H9 (cell line): ENCODE results near the gene TUBB2A. TPM values are rescaled to one million over a fixed set of nuclear protein-coding genes. Genes with fewer than 3 reads are reported as not detected.

Experiments
- DNase-seq: peaks from one replicate; pipeline ENCODE4 v3.0.0-alpha.2; 2017
- H2AFZ ChIP-seq: one replicate; pipeline ENCODE4 v1.6.1; 2013; ENCODE audit warnings: mild to moderate bottlenecking, low read length, control low read depth, moderate library complexity
- H2AK5ac ChIP-seq: 2 replicates; pipeline ENCODE4 v1.6.1; 2013; ENCODE audit warnings: low read length, control low read depth, mixed read lengths; ENCODE audit not compliant: insufficient read length
- H2BK120ac ChIP-seq: one replicate; pipeline ENCODE4 v1.6.1; 2013; ENCODE audit warnings: low read depth, mild to moderate bottlenecking, low read length, control low read depth, inconsistent platforms; ENCODE audit not compliant: poor library complexity, severe bottlenecking
- H2BK12ac ChIP-seq: 2 replicates; pipeline ENCODE4 v1.6.1; 2013; ENCODE audit warnings: low read length, control low read depth, mixed read lengths, low read depth; ENCODE audit not compliant: insufficient read length
- H2BK15ac ChIP-seq: 2 replicates; pipeline ENCODE4 v1.6.1; 2013; ENCODE audit warnings: low read depth, low read length, control low read depth
- H2BK20ac ChIP-seq: one replicate; pipeline ENCODE4 v1.6.1; 2013; ENCODE audit warnings: low read depth, mild to moderate bottlenecking, low read length, control low read depth, inconsistent platforms; ENCODE audit not compliant: poor library complexity, severe bottlenecking
- H2BK5ac ChIP-seq: 2 replicates; pipeline ENCODE4 v1.6.1; 2013; ENCODE audit warnings: low read length, control low read depth, mixed read lengths; ENCODE audit not compliant: insufficient read length
- H3K14ac ChIP-seq: 2 replicates; pipeline ENCODE4 v1.6.1; 2013; ENCODE audit warnings: low read length, control low read depth; ENCODE audit not compliant: insufficient read depth
- H3K18ac ChIP-seq: 2 replicates; pipeline ENCODE4 v1.6.1; 2013; ENCODE audit warnings: low read depth, mild to moderate bottlenecking, mixed read lengths, low read length, control low read depth; ENCODE audit not compliant: insufficient read length
- H3K23ac ChIP-seq: 2 replicates; pipeline ENCODE4 v1.6.1; 2013; ENCODE audit warnings: low read length, control low read depth, mixed read lengths, low read depth; ENCODE audit not compliant: insufficient read length
- H3K23me2 ChIP-seq: 2 replicates; pipeline ENCODE4 v1.6.1; 2013; ENCODE audit warnings: low read depth, mild to moderate bottlenecking, mixed read lengths, low read length, control low read depth; ENCODE audit not compliant: insufficient read length, poor library complexity, severe bottlenecking
- H3K27ac ChIP-seq: 2 replicates; pipeline ENCODE4 v1.5.1; 2013; ENCODE audit warnings: low read length, control low read depth, mixed read lengths, low read depth; ENCODE audit not compliant: insufficient read length
- H3K27me3 ChIP-seq: 2 replicates; pipeline ENCODE4 v1.6.1; 2013; ENCODE audit warnings: low read length, control low read depth, inconsistent platforms; ENCODE audit not compliant: insufficient read depth
- H3K4ac ChIP-seq: 2 replicates; pipeline ENCODE4 v1.6.1; 2013; ENCODE audit warnings: low read depth, mild to moderate bottlenecking, control low read depth, inconsistent platforms, low read length, moderate library complexity
- H3K4me1 ChIP-seq: 2 replicates; pipeline ENCODE4 v1.6.1; 2013; ENCODE audit warnings: low read length, control low read depth, inconsistent platforms; ENCODE audit not compliant: insufficient read depth
- H3K4me2 ChIP-seq: 2 replicates; pipeline ENCODE4 v1.6.1; 2013; ENCODE audit warnings: low read length, control low read depth, mixed read lengths; ENCODE audit not compliant: insufficient read length, insufficient read depth
- H3K56ac ChIP-seq: 2 replicates; pipeline ENCODE4 v1.6.1; 2013; ENCODE audit warnings: low read depth, mild to moderate bottlenecking, mixed read lengths, low read length, control low read depth; ENCODE audit not compliant: insufficient read length
- H3K79me1 ChIP-seq: 2 replicates; pipeline ENCODE4 v1.6.1; 2013; ENCODE audit warnings: low read depth, mild to moderate bottlenecking, moderate library complexity, low read length, control low read depth, inconsistent platforms; ENCODE audit not compliant: insufficient read depth, poor library complexity, severe bottlenecking
- H3K79me2 ChIP-seq: 2 replicates; pipeline ENCODE4 v1.6.1; 2013; ENCODE audit warnings: low read length, control low read depth, inconsistent platforms; ENCODE audit not compliant: insufficient read depth
- H3K9ac ChIP-seq: 2 replicates; pipeline ENCODE4 v1.6.1; 2013; ENCODE audit warnings: low read length, control low read depth, mixed read lengths; ENCODE audit not compliant: insufficient read length; ENCODE audit errors: extremely low read depth
- H3K9me3 ChIP-seq: one replicate; pipeline ENCODE4 v1.6.1; 2013; ENCODE audit warnings: low read depth, low read length, inconsistent platforms; ENCODE audit not compliant: control insufficient read depth
- H3T11ph ChIP-seq: one replicate; pipeline ENCODE4 v1.6.1; 2013; ENCODE audit warnings: mild to moderate bottlenecking, low read length, control low read depth, inconsistent platforms
- H4K20me1 ChIP-seq: one replicate; pipeline ENCODE4 v1.6.1; 2013; ENCODE audit not compliant: control insufficient read depth, insufficient read length, insufficient read depth
- H4K5ac ChIP-seq: 2 replicates; pipeline ENCODE4 v1.6.1; 2013; ENCODE audit warnings: low read depth, mild to moderate bottlenecking, mixed read lengths, low read length, control low read depth; ENCODE audit not compliant: insufficient read length
- H4K8ac ChIP-seq: replicated peaks from 2 replicates; pipeline ENCODE4 v1.6.1; 2013; ENCODE audit warnings: low read length, control low read depth, mixed read lengths, low read depth; ENCODE audit not compliant: insufficient read length
- H4K91ac ChIP-seq: 2 replicates; pipeline ENCODE4 v1.6.1; 2013; ENCODE audit warnings: low read depth, mild to moderate bottlenecking, moderate library complexity, mixed read lengths, low read length, control low read depth; ENCODE audit not compliant: insufficient read length
- H3K27ac Mint-ChIP-seq, 3 experiments: 2 replicates in 2 of 3; 3 replicates in 1 of 3; pipeline ENCODE4 v1.8.0; 2020 to 2021; ENCODE audit warnings: mixed read lengths in 3 of 3, mild to moderate bottlenecking in 1 of 3, moderate library complexity in 1 of 3
- H3K27me3 Mint-ChIP-seq: 2 replicates; pipeline ENCODE4 v1.8.0; 2021; ENCODE audit warnings: low read depth, mild to moderate bottlenecking, moderate library complexity, mixed read lengths
- H3K36me3 Mint-ChIP-seq, 3 experiments: 2 replicates in 2 of 3; 3 replicates in 1 of 3; pipeline ENCODE4 v1.8.0; 2020 to 2021; ENCODE audit warnings: low read depth in 3 of 3, mixed read lengths in 3 of 3; ENCODE audit not compliant: insufficient read depth in 1 of 3
- H3K4me1 Mint-ChIP-seq, 2 experiments: 2 replicates each; pipeline ENCODE4 v1.8.0; 2020; ENCODE audit warnings: mixed read lengths in 2 of 2
- H3K4me3 Mint-ChIP-seq, 2 experiments: 2 replicates in 1 of 2; 3 replicates in 1 of 2; pipeline ENCODE4 v1.8.0; 2020 to 2021; ENCODE audit warnings: mild to moderate bottlenecking in 2 of 2, mixed read lengths in 2 of 2, moderate library complexity in 1 of 2
- H3K9me3 Mint-ChIP-seq, 2 experiments: 2 replicates in 1 of 2; 3 replicates in 1 of 2; pipeline ENCODE4 v1.8.0; 2020; ENCODE audit warnings: mild to moderate bottlenecking in 2 of 2, mixed read lengths in 2 of 2, moderate library complexity in 1 of 2
- WGBS: extraction: QIAGEN DNeasy Blood & Tissue Kit; methylation state at CpG from one replicate; pipeline ENCODE4 v1.1.7; 2013; ENCODE audit warnings: missing lambda C conversion rate, low lambda C conversion rate, mixed read lengths; ENCODE audit not compliant: insufficient read length; ENCODE audit errors: extremely low coverage; 5-methylcytosine and 5-hydroxymethylcytosine counted together
- total RNA-seq: library from RNA; stranded (reverse); gene quantifications from 2 replicates; pipeline ENCODE4 v1.2.1, GENCODE V29; 2021
- TF ChIP-seq, protein P1 (sequence below): fragments of 200-600 bp; sonication (generic); conservative IDR thresholded peaks from 3 replicates; pipeline ENCODE4 v1.8.0; 2021; ENCODE audit warnings: antibody characterized with exemption, mild to moderate bottlenecking

The TUBB2A gene
- total RNA-seq, 1 experiment from 2014 or later: 258 TPM

DNA sequence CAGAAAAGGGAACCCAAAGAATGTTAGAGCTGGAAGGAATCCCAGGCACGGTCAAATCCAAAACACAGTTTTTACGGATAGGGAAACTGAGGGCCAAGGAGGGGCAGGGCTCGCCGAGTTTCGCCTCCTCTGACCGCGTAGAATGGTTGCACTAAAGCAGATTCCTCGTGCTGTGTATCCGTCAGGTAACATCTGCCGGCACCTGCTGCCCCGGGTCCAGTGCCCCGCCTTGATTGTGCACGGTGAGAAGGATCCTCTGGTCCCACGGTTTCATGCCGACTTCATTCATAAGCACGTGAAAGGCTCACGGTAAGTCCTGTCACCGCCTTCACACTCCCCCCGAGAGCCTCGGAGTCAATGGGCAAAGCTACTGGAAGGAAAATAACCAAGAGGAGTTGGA lies 17.1 kb downstream of the TUBB2A start:
- no peak overlapping the region for H3K9ac ChIP-seq
- DNase-seq: no peak
- H2AK5ac ChIP-seq: no peak overlapping the region
- H3K18ac ChIP-seq: no peak overlapping the region
- H2BK12ac ChIP-seq: no peak overlapping the region
- H4K91ac ChIP-seq: no peak overlapping the region
- H3K4me2 ChIP-seq: no peak overlapping the region
- no peaks in the 10 kb centered on the region for H3K27me3 Mint-ChIP-seq
- H2BK20ac ChIP-seq: no peak overlapping the region
- H3K56ac ChIP-seq: no peak overlapping the region
- no peak overlapping the region for H2AFZ ChIP-seq
- no peak overlapping the region for H2BK15ac ChIP-seq
- WGBS: no CpG with 5 or more reads among the region's 20 CpGs
- no peaks in the 10 kb centered on the region for H4K20me1 ChIP-seq
- no peak overlapping the region for H3T11ph ChIP-seq
- H3K4me3 Mint-ChIP-seq: no peak overlapping the region
- no peak overlapping the region for H3K14ac ChIP-seq
- peaks cover 43 to 76% (median 72%) of the 10 kb centered on the region in 3 experiments for H3K36me3 Mint-ChIP-seq
- H3K9me3 ChIP-seq: no peaks in the 10 kb centered on the region
- no peak overlapping the region for H2BK5ac ChIP-seq
- H3K23me2 ChIP-seq: peaks cover 2% of the 10 kb centered on the region
- TF ChIP-seq, protein P1, sequence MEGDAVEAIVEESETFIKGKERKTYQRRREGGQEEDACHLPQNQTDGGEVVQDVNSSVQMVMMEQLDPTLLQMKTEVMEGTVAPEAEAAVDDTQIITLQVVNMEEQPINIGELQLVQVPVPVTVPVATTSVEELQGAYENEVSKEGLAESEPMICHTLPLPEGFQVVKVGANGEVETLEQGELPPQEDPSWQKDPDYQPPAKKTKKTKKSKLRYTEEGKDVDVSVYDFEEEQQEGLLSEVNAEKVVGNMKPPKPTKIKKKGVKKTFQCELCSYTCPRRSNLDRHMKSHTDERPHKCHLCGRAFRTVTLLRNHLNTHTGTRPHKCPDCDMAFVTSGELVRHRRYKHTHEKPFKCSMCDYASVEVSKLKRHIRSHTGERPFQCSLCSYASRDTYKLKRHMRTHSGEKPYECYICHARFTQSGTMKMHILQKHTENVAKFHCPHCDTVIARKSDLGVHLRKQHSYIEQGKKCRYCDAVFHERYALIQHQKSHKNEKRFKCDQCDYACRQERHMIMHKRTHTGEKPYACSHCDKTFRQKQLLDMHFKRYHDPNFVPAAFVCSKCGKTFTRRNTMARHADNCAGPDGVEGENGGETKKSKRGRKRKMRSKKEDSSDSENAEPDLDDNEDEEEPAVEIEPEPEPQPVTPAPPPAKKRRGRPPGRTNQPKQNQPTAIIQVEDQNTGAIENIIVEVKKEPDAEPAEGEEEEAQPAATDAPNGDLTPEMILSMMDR: no peak
- H3K79me2 ChIP-seq: no peaks in the 10 kb centered on the region
- H4K5ac ChIP-seq: no peak overlapping the region
- no peak overlapping the region for H3K27ac ChIP-seq
- H3K4me1 ChIP-seq: no peaks in the 10 kb centered on the region; the same call in 1 of the 2 replicates
- H3K4ac ChIP-seq: no peak overlapping the region
- no peak overlapping the region for H2BK120ac ChIP-seq
- peaks cover 21 to 34% of the 10 kb centered on the region in 2 experiments for H3K4me1 Mint-ChIP-seq
- H3K27ac Mint-ChIP-seq: peak overlapping the region in 2 of 3 experiments; percentile 24 to 40; a peak in 1 of 7 replicates
- H4K8ac ChIP-seq: no peak overlapping the region
- no peak overlapping the region for H3K23ac ChIP-seq
- H3K9me3 Mint-ChIP-seq: no peaks in the 10 kb centered on the region; a peak in 1 of 5 replicates
- no peaks in the 10 kb centered on the region for H3K79me1 ChIP-seq
- no peaks in the 10 kb centered on the region for H3K27me3 ChIP-seq
